Measurements from ENCODE around the gene KCNA2. TPM values are rescaled to one million over a fixed set of nuclear protein-coding genes. Genes with fewer than 3 reads are reported as not detected.
A peak's percentile ranks its signal among the peaks of the same experiment; 100 is the strongest.

Gene KCNA2
- total and polyA plus RNA-seq, 2 of the 13 experiments (the other 11 are each of a cell fraction or from before 2014, with no cell fraction given), result not detected

- TF ChIP-seq ZNF580 (CRISPR knock-in tag; IDR thresholded peaks at IDR 0.05; ENCODE audit: borderline replicate concordance, low read depth) (no peak), ZNF879 (CRISPR knock-in tag; IDR thresholded peaks at IDR 0.05) (no peak), FOXO1 (CRISPR knock-in tag; IDR thresholded peaks at IDR 0.05) (0 out of 2 replicates have a peak, but pooled peaks have one; percentile 21), ATF7-NPFF (CRISPR knock-in tag; IDR thresholded peaks at IDR 0.05; ENCODE audit: low read depth) (no peak), ZNF383 (CRISPR knock-in tag; IDR thresholded peaks at IDR 0.05; ENCODE audit: borderline replicate concordance) (no peak), GABPA (IDR thresholded peaks at IDR 0.05; ENCODE audit: low read depth, low read length) (no peak), GABPA (CRISPR knock-in tag; IDR thresholded peaks at IDR 0.05; ENCODE audit: low read depth) (no peak), ZSCAN31 (CRISPR knock-in tag; IDR thresholded peaks at IDR 0.05; ENCODE audit: low read depth) (no peak), ZSCAN20 (CRISPR knock-in tag; IDR thresholded peaks at IDR 0.05; ENCODE audit: borderline replicate concordance) (no peak), GPBP1L1 (CRISPR knock-in tag; IDR thresholded peaks at IDR 0.05) (no peak), TIGD3 (CRISPR knock-in tag; IDR thresholded peaks at IDR 0.05; ENCODE audit: borderline replicate concordance) (no peak), TAF15 (IDR thresholded peaks at IDR 0.05; ENCODE audit: low read depth, low read length, poor library complexity, severe bottlenecking) (no peak), ZBTB8A (CRISPR knock-in tag; IDR thresholded peaks at IDR 0.05; ENCODE audit: borderline replicate concordance, low read depth) (no peak), SNAPC2 (CRISPR knock-in tag; IDR thresholded peaks at IDR 0.05) (no peak), SP2 (CRISPR knock-in tag; IDR thresholded peaks at IDR 0.05) (no peak), IKZF4 (CRISPR knock-in tag; IDR thresholded peaks at IDR 0.05; ENCODE audit: borderline replicate concordance, low read depth, not compliant biosample characterization) (no peak), SPEN (CRISPR knock-in tag; IDR thresholded peaks at IDR 0.05; ENCODE audit: low read depth) (no peak), RXRB (CRISPR knock-in tag; IDR thresholded peaks at IDR 0.05; ENCODE audit: borderline replicate concordance) (no peak), RFXANK (CRISPR knock-in tag; IDR thresholded peaks at IDR 0.05) (no peak), KLF12 (CRISPR knock-in tag; IDR thresholded peaks at IDR 0.05; ENCODE audit: borderline replicate concordance) (0 out of 2 replicates have a peak, but pooled peaks have one; percentile 25), SIN3B (IDR thresholded peaks at IDR 0.05; ENCODE audit: low read length) (no peak), XRCC5 (optimal IDR thresholded peaks at IDR 0.05; ENCODE audit: low read length) (peak; percentile 76)
- TF ChIP-seq, protein P1, sequence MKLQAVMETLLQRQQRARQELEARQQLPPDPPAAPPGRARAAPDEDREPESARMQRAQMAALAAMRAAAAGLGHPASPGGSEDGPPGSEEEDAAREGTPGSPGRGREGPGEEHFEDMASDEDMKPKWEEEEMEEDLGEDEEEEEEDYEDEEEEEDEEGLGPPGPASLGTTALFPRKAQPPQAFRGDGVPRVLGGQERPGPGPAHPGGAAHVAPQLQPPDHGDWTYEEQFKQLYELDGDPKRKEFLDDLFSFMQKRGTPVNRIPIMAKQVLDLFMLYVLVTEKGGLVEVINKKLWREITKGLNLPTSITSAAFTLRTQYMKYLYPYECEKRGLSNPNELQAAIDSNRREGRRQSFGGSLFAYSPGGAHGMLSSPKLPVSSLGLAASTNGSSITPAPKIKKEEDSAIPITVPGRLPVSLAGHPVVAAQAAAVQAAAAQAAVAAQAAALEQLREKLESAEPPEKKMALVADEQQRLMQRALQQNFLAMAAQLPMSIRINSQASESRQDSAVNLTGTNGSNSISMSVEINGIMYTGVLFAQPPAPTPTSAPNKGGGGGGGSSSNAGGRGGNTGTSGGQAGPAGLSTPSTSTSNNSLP (IDR thresholded peaks at IDR 0.05; ENCODE audit: low read depth, low read length), result no peak
- TF ChIP-seq, protein P2, sequence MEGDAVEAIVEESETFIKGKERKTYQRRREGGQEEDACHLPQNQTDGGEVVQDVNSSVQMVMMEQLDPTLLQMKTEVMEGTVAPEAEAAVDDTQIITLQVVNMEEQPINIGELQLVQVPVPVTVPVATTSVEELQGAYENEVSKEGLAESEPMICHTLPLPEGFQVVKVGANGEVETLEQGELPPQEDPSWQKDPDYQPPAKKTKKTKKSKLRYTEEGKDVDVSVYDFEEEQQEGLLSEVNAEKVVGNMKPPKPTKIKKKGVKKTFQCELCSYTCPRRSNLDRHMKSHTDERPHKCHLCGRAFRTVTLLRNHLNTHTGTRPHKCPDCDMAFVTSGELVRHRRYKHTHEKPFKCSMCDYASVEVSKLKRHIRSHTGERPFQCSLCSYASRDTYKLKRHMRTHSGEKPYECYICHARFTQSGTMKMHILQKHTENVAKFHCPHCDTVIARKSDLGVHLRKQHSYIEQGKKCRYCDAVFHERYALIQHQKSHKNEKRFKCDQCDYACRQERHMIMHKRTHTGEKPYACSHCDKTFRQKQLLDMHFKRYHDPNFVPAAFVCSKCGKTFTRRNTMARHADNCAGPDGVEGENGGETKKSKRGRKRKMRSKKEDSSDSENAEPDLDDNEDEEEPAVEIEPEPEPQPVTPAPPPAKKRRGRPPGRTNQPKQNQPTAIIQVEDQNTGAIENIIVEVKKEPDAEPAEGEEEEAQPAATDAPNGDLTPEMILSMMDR (CRISPR knock-in tag; IDR thresholded peaks at IDR 0.05), result peak; percentile 93
These were observed 24.9 kb upstream of the KCNA2 start (continued) for GRCh38 chr1:110630839-110631663.
